Uterus (tissue), 4 donors: Measurements from ENCODE around the gene DCTN5. TPM values are rescaled to one million over a fixed set of nuclear protein-coding genes. Genes with fewer than 3 reads are reported as not detected.

Experiments used
- DNase-seq, 2 donors: peaks; one replicate each; pipeline ENCODE4 v3.0.0-alpha.2; 2019 to 2020
- H3K27ac ChIP-seq, 2 donors: fragments of 200-600 bp; sonication (generic); 1 replicate in 1 of 2; 2 replicates in 1 of 2; pipeline ENCODE4 v1.5.1; 2016 to 2018
- H3K27me3 ChIP-seq, 2 donors: fragments of 200-600 bp; sonication (generic); one replicate each; pipeline ENCODE4 v1.5.1; 2018 to 2019; ENCODE audit warnings: control low read depth in 1 of 2
- H3K36me3 ChIP-seq, 2 donors: fragments of 200-600 bp; sonication (generic); one replicate each; pipeline ENCODE4 v1.5.1; 2019; ENCODE audit warnings: control low read depth in 1 of 2
- H3K4me1 ChIP-seq, 2 donors: fragments of 200-600 bp; sonication (generic); one replicate each; pipeline ENCODE4 v1.5.1; 2018 to 2019; ENCODE audit warnings: control low read depth in 1 of 2
- H3K4me3 ChIP-seq, 2 donors: fragments of 200-600 bp; sonication (generic); 1 replicate in 1 of 2; 2 replicates in 1 of 2; pipeline ENCODE4 v1.5.1; 2018 to 2019; ENCODE audit warnings: mild to moderate bottlenecking in 1 of 2
- H3K9me3 ChIP-seq, 2 donors: fragments of 200-600 bp; sonication (generic); one replicate each; pipeline ENCODE4 v1.5.1; 2019; ENCODE audit warnings: control low read depth in 1 of 2
- POLR2A ChIP-seq, 2 donors: fragments of 450-650 bp; IDR thresholded peaks; one replicate each; pipeline ENCODE4 v1.6.1; 2016; ENCODE audit warnings: antibody characterized with exemption in 2 of 2, mild to moderate bottlenecking in 1 of 2, moderate library complexity in 1 of 2
- intact Hi-C: fragments of 100-400 bp; cut with DNase I; formaldehyde crosslinking; loops from one replicate; pipeline ENCODE4 v1.15.1; 2023; ENCODE audit warnings: low total_unique reads
- total RNA-seq, 4 donors: library from RNA; depleted of rRNA in 3 of 4; stranded (reverse); fragments of >200 nt in 3 of 4; gene quantifications; one replicate each; pipeline versions ENCODE4 v1.1.0 to v1.2.4, GENCODE V29; 2014 to 2023
- TF ChIP-seq, protein P1 (sequence below), 4 experiments: fragments of 200-600 bp in 2 of 4; fragments of 450-650 bp in 2 of 4; sonication (generic) in 2 of 4; IDR thresholded peaks; one replicate each; pipeline ENCODE4 v1.5.1; 2016 to 2019; ENCODE audit warnings: antibody characterized with exemption in 4 of 4, mild to moderate bottlenecking in 2 of 4, moderate library complexity in 1 of 4
- donor health status: DM: yes; HTN: yes; CAD: no.

Gene DCTN5
- total RNA-seq = 10 to 100 TPM in 3 of 4 donors, 1 to 10 TPM in 1; 5.6 to 67.2 (median 27.9) TPM

DNA sequence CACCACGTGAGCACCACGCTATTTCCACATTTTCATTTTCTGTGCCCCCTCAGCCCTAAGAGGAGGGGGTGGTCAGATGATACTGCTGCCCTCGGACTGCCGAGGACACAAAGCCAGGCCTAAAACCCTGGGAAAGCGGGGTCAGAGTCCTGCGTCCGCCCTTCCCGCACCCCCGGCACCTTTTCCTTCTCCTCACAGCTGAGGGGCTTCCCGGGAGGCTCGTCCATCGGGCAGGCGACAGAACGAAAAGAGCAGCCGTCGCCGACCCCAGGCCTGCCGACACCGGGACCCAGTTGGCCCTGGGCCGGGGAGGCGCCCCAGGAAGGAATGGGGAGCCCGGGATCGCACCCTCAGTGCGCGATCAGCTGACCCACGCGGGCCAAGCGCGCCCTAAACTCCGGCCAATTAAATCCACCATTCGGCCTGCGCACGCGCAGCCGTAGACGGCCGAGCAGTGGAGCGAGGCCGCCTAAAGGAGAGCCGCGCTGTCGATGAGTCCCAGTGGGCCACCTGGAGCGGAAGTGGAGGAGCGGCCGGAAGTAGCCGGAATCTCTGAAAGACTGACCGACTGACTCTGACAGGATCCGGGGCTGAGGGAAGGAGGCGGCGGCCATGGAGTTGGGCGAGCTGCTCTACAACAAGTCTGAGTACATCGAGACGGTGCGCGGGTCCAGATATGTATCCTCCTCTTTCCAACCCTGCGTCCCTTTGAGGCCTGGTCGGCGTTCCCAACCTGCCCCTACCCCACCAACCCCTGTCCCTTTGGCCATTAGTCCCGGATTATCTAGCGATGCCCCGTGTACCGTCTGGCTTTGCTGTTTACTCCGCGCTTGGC is at the start of gene DCTN5, which contains the start of gene PALB2:
DCTN5 (plus strand) TSS at position 536 of the 835 bp plus-strand sequence; CDS start at position 613, 77 bp downstream.
PALB2 (minus strand) TSS at position 380 of the 835 bp plus-strand sequence; CDS start at position 227, 153 bp downstream.
- Histone ChIP-seq H3K36me3 (no peaks in the 10 kb centered on the region), H3K4me1 (peaks cover 0 to 13% of the 10 kb centered on the region in 2 donors), H3K27me3 (no peaks in the 10 kb centered on the region), H3K27ac (peak within 1 kb of the TSS; percentile 81 to 85), H3K9me3 (no peaks in the 10 kb centered on the region), H3K4me3 (peak within 1 kb of the TSS; percentile 84 to 99)
- intact Hi-C loops = no loop called here
- peak in 1 of 2 donors; percentile 34 for TF ChIP-seq POLR2A (IDR thresholded peaks at IDR 0.05)
- TF ChIP-seq, protein P1, sequence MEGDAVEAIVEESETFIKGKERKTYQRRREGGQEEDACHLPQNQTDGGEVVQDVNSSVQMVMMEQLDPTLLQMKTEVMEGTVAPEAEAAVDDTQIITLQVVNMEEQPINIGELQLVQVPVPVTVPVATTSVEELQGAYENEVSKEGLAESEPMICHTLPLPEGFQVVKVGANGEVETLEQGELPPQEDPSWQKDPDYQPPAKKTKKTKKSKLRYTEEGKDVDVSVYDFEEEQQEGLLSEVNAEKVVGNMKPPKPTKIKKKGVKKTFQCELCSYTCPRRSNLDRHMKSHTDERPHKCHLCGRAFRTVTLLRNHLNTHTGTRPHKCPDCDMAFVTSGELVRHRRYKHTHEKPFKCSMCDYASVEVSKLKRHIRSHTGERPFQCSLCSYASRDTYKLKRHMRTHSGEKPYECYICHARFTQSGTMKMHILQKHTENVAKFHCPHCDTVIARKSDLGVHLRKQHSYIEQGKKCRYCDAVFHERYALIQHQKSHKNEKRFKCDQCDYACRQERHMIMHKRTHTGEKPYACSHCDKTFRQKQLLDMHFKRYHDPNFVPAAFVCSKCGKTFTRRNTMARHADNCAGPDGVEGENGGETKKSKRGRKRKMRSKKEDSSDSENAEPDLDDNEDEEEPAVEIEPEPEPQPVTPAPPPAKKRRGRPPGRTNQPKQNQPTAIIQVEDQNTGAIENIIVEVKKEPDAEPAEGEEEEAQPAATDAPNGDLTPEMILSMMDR (IDR thresholded peaks at IDR 0.05) = peak in 3 of 4 experiments; percentile 9 to 45 (median 32)
- peak; percentile 85 to 91 for DNase-seq

DNA sequence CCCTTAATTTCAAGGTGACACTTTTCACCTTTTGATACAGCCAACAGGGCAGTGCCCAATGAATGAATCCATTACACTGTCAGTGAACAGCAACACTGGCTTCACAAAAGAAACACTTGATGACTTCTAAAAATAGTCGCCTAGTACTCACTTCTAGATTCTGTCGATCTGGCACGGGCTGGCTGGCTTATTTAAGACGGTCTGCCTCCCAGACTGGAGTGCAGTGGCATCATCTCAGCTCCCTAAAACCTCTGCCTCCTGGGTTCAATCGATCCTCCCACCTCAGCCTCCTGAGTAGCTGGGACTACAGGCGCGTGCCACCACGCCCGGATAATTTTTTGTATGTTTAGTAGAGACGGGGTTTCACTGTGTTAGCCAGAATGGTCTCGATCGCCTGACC is 47.1 kb upstream of the DCTN5 start:
- intact Hi-C loops = no loop called here
- peaks cover 7 to 15% of the 10 kb centered on the region in 2 donors for H3K4me1 ChIP-seq
- no peak for DNase-seq
- no peaks in the 10 kb centered on the region for H3K36me3 ChIP-seq
- no peak overlapping the region for H3K4me3 ChIP-seq
- H3K27ac ChIP-seq = no peak overlapping the region
- TF ChIP-seq, protein P1 (IDR thresholded peaks at IDR 0.05) = no peak
- TF ChIP-seq POLR2A (IDR thresholded peaks at IDR 0.05) = no peak
- no peaks in the 10 kb centered on the region for H3K9me3 ChIP-seq
- H3K27me3 ChIP-seq = no peaks in the 10 kb centered on the region

DNA sequence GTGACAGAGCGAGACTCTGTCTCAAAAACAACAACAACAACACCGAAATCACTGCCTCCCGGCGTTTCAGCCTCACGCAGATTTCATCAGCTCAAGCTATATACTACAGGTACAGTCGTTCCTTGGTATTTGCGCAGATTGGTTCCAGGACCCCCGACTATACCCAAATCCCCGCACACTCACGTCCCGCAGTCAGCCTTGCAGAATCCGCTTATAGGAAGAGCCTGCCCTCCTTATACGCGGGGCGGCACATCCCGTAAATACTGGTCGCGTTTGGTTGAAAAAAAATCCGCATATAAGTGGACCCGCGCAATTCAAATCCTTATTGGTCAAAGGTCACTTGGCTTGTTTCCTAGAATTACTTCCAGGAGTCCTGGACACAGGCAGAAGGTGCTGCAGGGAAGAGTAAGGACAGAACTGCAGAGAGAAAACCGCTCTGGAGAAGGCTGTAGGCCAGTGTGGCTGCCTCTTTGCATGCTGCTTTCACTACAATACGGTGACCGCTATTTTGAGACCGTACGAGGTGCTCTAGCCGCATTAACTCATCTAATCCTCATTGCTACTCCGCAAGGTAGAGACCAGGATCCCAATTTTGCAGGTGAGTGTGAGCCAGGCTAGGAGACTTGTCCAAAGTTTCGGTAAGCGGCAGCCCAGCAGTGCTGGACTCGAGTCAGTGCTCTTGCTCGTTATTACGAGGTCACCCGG is 45.9 kb upstream of the DCTN5 start:
- Histone ChIP-seq H3K27me3 (no peaks in the 10 kb centered on the region), H3K9me3 (no peaks in the 10 kb centered on the region), H3K4me1 (peaks cover 7 to 15% of the 10 kb centered on the region in 2 donors), H3K27ac (peak overlapping the region; percentile 81 to 88), H3K4me3 (peak overlapping the region; percentile 92 to 95), H3K36me3 (no peaks in the 10 kb centered on the region)
- intact Hi-C loops = no loop called here
- no peak for TF ChIP-seq POLR2A (IDR thresholded peaks at IDR 0.05)
- TF ChIP-seq, protein P1 (IDR thresholded peaks at IDR 0.05) = no peak
- no peak for DNase-seq

DNA sequence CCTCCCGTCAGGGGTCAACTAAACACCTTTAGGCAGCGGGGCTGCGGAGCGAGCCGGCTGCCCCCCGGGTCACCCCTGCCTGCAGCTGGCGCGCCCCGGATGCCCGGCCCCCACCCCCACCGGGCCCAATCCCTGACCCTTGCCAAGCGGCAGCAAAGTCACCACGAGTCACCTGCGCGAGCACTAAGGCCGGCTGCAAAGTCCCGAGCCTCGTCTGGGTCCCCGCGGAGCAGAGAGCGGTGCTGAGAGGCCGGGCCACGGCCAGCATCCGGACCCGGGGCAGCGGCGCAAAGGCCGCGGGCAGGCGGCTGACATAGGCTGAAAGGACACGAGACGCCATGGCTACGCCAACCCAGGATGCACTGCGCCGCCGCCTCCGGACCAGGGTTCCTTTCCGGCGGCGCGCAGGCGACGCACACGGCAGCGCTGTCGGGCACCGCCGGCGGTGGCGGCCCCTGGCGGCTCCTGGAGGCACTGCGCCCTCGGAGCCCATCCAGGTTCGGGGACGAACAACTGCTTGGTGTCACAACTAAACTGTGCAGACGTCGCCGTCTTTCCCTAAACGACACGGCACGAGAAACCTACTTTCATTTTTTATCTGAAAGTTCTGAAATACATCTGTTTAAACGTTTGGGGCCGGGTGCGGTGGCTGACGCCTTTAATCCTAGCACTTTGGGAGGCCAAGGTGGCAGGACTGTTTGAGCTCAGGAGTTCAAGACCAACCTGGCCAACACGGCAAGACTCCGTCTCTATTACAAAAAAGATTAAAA is 45.1 kb upstream of the DCTN5 start, which contains the start of gene NDUFAB1:
NDUFAB1 (minus strand) TSS at position 366 of the 770 bp plus-strand sequence; CDS start at position 340, 26 bp downstream.
- intact Hi-C loops = no loop called here
- peak within 1 kb of the TSS; percentile 92 to 95 for H3K4me3 ChIP-seq
- peaks cover 7 to 15% of the 10 kb centered on the region in 2 donors for H3K4me1 ChIP-seq
- no peaks in the 10 kb centered on the region for H3K9me3 ChIP-seq
- DNase-seq = peak; percentile 80 to 87
- no peaks in the 10 kb centered on the region for H3K27me3 ChIP-seq
- H3K36me3 ChIP-seq = no peaks in the 10 kb centered on the region
- TF ChIP-seq POLR2A (IDR thresholded peaks at IDR 0.05) = no peak
- TF ChIP-seq, protein P1 (IDR thresholded peaks at IDR 0.05) = peak; percentile 98 to 100 (median 99)
- peak within 1 kb of the TSS; percentile 81 to 88 for H3K27ac ChIP-seq
